DOHH2 (cell line): ENCODE results near the gene PRELP.

ENCODE experiments used
- EZH2phosphoT487 ChIP-seq: fragments of 200-600 bp; sonication (generic); IDR thresholded peaks from 2 replicates; pipeline ENCODE4 v1.6.1; 2017; ENCODE audit warnings: borderline replicate concordance, mild to moderate bottlenecking, antibody characterized with exemption, low read length, moderate library complexity, mixed read lengths
- TF ChIP-seq, protein P1 (sequence below): fragments of 200-600 bp; sonication (generic); IDR thresholded peaks from one replicate; pipeline ENCODE4 v1.5.1; 2014; ENCODE audit warnings: antibody characterized with exemption, mild to moderate bottlenecking, low read depth, low read length; ENCODE audit not compliant: poor library complexity, severe bottlenecking

DNA sequence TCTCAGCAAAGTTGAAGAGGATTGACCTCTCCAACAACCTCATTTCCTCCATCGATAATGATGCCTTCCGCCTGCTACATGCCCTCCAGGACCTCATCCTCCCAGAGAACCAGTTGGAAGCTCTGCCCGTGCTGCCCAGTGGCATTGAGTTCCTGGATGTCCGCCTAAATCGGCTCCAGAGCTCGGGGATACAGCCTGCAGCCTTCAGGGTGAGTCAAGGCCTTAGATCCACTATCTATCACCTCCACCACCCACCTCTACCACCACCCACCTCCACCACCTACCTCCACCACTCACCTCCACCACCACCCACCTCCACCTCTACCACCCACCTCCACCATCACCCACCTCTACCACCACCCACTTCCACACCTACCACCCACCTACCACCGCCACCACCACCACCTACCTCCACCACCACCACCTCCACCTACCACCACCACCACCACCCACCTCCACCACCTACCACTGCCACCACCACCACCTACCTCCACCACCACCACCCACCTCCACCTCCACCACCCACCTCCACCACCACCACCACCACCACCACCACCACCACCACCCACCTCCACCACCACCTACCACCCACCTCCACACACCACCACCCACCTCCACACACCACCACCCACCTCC lies 24.2 kb downstream of the PRELP start:
- TF ChIP-seq, protein P1, sequence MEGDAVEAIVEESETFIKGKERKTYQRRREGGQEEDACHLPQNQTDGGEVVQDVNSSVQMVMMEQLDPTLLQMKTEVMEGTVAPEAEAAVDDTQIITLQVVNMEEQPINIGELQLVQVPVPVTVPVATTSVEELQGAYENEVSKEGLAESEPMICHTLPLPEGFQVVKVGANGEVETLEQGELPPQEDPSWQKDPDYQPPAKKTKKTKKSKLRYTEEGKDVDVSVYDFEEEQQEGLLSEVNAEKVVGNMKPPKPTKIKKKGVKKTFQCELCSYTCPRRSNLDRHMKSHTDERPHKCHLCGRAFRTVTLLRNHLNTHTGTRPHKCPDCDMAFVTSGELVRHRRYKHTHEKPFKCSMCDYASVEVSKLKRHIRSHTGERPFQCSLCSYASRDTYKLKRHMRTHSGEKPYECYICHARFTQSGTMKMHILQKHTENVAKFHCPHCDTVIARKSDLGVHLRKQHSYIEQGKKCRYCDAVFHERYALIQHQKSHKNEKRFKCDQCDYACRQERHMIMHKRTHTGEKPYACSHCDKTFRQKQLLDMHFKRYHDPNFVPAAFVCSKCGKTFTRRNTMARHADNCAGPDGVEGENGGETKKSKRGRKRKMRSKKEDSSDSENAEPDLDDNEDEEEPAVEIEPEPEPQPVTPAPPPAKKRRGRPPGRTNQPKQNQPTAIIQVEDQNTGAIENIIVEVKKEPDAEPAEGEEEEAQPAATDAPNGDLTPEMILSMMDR: no peak
- TF ChIP-seq EZH2phosphoT487: no peak
